BE2C (cell line): ENCODE data around the gene PDE6G.

ENCODE experiments used
- DNase-seq: peaks from one replicate; pipeline ENCODE4 v3.0.0-alpha.2; 2020
- H3K27me3 ChIP-seq: fragments of 250-450 bp; sonication (Bioruptor Pico); 2 replicates; pipeline ENCODE4 v1.5.1; 2020; ENCODE audit warnings: mild to moderate bottlenecking
- H3K36me3 ChIP-seq: fragments of 250-450 bp; sonication (Bioruptor Pico); 2 replicates; pipeline ENCODE4 v1.5.1; 2020; ENCODE audit warnings: mild to moderate bottlenecking
- H3K4me1 ChIP-seq: fragments of 250-450 bp; sonication (Bioruptor Pico); 2 replicates; pipeline ENCODE4 v1.5.1; 2020
- H3K4me3 ChIP-seq: 2 replicates; pipeline ENCODE4 v1.5.1; 2011; ENCODE audit warnings: low read depth, low read length
- H3K9me3 ChIP-seq: fragments of 250-450 bp; sonication (Bioruptor Pico); 2 replicates; pipeline ENCODE4 v1.5.1; 2020
- TF ChIP-seq, protein P1 (sequence below): IDR thresholded peaks from 2 replicates; pipeline ENCODE4 v1.5.1; 2012; ENCODE audit warnings: mild to moderate bottlenecking, low read depth, low read length

The PDE6G gene

GRCh38 chr17:81650951-81651350, 5.4 kb downstream of the PDE6G start:
- Histone ChIP-seq H3K36me3 (no peaks in the 10 kb centered on the region), H3K4me1 (peaks cover 6% of the 10 kb centered on the region; the same call in 1 of the 2 replicates), H3K4me3 (no peak overlapping the region), H3K27me3 (peaks cover 26% of the 10 kb centered on the region), H3K9me3 (no peaks in the 10 kb centered on the region)
- TF ChIP-seq, protein P1, sequence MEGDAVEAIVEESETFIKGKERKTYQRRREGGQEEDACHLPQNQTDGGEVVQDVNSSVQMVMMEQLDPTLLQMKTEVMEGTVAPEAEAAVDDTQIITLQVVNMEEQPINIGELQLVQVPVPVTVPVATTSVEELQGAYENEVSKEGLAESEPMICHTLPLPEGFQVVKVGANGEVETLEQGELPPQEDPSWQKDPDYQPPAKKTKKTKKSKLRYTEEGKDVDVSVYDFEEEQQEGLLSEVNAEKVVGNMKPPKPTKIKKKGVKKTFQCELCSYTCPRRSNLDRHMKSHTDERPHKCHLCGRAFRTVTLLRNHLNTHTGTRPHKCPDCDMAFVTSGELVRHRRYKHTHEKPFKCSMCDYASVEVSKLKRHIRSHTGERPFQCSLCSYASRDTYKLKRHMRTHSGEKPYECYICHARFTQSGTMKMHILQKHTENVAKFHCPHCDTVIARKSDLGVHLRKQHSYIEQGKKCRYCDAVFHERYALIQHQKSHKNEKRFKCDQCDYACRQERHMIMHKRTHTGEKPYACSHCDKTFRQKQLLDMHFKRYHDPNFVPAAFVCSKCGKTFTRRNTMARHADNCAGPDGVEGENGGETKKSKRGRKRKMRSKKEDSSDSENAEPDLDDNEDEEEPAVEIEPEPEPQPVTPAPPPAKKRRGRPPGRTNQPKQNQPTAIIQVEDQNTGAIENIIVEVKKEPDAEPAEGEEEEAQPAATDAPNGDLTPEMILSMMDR = no peak
- no peak for DNase-seq

GRCh38 chr17:81648707-81649085, 7.6 kb downstream of the PDE6G start:
- Histone ChIP-seq H3K4me3 (no peak overlapping the region), H3K9me3 (no peaks in the 10 kb centered on the region), H3K27me3 (peaks cover 26% of the 10 kb centered on the region), H3K4me1 (peaks cover 6% of the 10 kb centered on the region; the same call in 1 of the 2 replicates), H3K36me3 (no peaks in the 10 kb centered on the region)
- TF ChIP-seq, protein P1 = no peak
- DNase-seq = no peak

DNA sequence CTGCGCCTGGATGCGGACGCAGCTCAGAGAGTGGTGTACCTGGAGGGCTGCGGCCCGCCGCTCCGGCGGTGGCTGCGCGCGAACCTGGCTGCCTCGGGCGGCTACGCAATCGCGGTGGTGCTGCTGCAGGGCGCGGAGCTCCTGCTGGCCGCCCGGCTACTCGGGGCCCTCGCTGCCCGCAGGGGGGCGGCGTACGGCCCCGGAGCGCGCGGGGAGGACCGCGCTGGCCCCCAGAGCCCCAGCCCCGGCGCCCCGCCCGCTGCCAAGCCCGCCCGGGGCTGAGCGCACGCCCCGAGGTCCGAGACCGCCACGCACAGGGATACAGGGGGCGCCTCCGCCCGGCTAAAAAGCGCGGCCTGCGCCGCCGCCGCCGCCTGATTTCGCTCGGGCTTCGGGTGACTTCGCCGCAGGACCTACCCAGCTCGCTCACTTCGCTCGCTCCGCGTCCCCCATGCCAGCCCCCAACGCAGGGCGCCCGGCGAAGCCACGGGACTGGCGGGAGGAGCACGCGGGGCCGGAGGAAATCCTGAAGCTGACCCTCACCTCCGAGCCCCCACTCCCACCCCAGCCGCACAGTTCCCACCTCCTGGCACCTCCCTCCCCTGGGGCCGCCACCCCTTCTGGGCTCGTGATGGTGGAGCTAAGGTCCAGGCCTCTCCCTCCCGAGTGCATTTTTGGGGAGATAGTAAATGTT, 8.2 kb downstream of the PDE6G start:
- H3K27me3 ChIP-seq = peaks cover 26% of the 10 kb centered on the region
- H3K36me3 ChIP-seq = no peaks in the 10 kb centered on the region
- peaks cover 6% of the 10 kb centered on the region; the same call in 1 of the 2 replicates for H3K4me1 ChIP-seq
- TF ChIP-seq, protein P1 = no peak
- no peaks in the 10 kb centered on the region for H3K9me3 ChIP-seq
- no peak for DNase-seq
- no peak overlapping the region for H3K4me3 ChIP-seq

GRCh38 chr17:81647640-81648012, 8.7 kb downstream of the PDE6G start:
- H3K4me1 ChIP-seq = peaks cover 6% of the 10 kb centered on the region; the same call in 1 of the 2 replicates
- no peak for DNase-seq
- no peaks in the 10 kb centered on the region for H3K9me3 ChIP-seq
- H3K27me3 ChIP-seq = peaks cover 26% of the 10 kb centered on the region
- H3K36me3 ChIP-seq = no peaks in the 10 kb centered on the region
- TF ChIP-seq, protein P1 = no peak
- H3K4me3 ChIP-seq = no peak overlapping the region

DNA sequence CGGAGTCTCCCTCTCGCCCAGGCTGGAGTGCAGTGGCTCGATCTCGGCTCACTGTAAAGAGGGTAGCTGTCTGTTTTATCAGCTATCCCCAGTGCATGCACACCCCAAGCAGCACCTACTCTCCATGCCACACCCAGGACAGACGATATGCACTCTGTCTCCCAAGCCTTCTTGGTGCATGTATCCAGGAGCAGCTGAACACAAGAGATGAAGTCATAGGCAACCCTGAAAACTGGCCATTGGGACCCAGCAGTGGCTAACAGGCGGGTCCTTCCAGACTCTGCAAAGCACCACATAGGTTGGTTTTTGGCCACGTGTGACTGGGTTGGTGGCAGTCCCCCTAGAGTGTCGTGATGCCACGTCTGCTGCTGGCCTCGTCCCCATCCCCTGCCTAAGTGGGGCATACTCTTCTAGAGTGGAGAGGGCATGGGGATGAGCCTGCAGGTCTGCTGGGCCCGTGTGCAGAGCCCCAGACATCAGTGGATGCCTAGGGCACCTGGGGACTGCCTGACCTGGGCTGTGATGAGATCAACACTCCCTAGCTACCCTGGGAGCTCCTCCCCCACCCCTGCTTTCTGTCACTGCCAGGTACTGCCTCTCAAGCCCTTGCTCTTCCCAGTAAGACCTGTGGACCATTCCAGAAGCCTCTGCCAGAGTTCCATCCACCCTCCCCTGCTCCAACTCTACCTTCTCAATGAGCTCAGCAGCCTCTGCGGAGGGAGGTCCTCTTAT, 9.3 kb downstream of the PDE6G start:
- Histone ChIP-seq H3K9me3 (no peaks in the 10 kb centered on the region), H3K4me3 (no peak overlapping the region), H3K27me3 (peaks cover 26% of the 10 kb centered on the region), H3K36me3 (no peaks in the 10 kb centered on the region), H3K4me1 (peaks cover 6% of the 10 kb centered on the region; the same call in 1 of the 2 replicates)
- TF ChIP-seq, protein P1 = no peak
- DNase-seq = no peak
